IMR-90 (cell line): ENCODE measurements around the gene RARRES1. TPM values are rescaled to one million over a fixed set of nuclear protein-coding genes. Genes with fewer than 3 reads are reported as not detected.
A peak's percentile ranks its signal among the peaks of the same experiment; 100 is the strongest.

Experiments
- ATAC-seq: fragments of 200-7000 bp; cut with Tn5 transposase; 2 replicates; pipeline ENCODE4 v1.9.1; 2020; ENCODE audit warnings: low read depth, mild to moderate bottlenecking, moderate library complexity
- BruUV-seq: library from RNA; stranded (reverse); fragments of 400-500 nt; replicated peaks from 2 replicates; lab custom pipeline; 2021; lab: Mats Ljungman, UMichigan
- CTCF ChIA-PET: fragments of 300-600 bp; formaldehyde crosslinking; extraction: SDS; loops from one replicate; lab custom pipeline; 2021; ENCODE audit warnings: antibody characterized with exemption; lab: Yijun Ruan, JAX
- POLR2A ChIA-PET: fragments of 300-600 bp; sonication (Branson Sonifier 250); formaldehyde crosslinking; loops from one replicate; lab custom pipeline; 2022; ENCODE audit warnings: antibody characterized with exemption; ENCODE audit not compliant: unreplicated experiment; lab: Charles Lee
- DNase-seq: peaks from one replicate; pipeline ENCODE4 v3.0.0; 2013
- H2AFZ ChIP-seq: replicated peaks from 2 replicates; pipeline ENCODE3; 2013; ENCODE audit warnings: low read length, mild to moderate bottlenecking; ENCODE audit not compliant: poor library complexity
- H2AK5ac ChIP-seq: 2 replicates; pipeline ENCODE4 v1.6.1; 2013; ENCODE audit warnings: low read depth, low read length, inconsistent platforms
- H2AK9ac ChIP-seq: replicated peaks from 2 replicates; pipeline ENCODE3; 2013; ENCODE audit warnings: mild to moderate bottlenecking, low read depth, low read length, moderate library complexity; ENCODE audit not compliant: poor library complexity
- H2BK120ac ChIP-seq: 2 replicates; pipeline ENCODE4 v1.6.1; 2013; ENCODE audit warnings: low read depth, low read length, inconsistent platforms
- H2BK15ac ChIP-seq: 3 replicates; pipeline ENCODE4 v1.6.1; 2013; ENCODE audit warnings: low read depth, low read length, inconsistent platforms
- H2BK20ac ChIP-seq: 2 replicates; pipeline ENCODE4 v1.6.1; 2013; ENCODE audit warnings: low read depth, mild to moderate bottlenecking, inconsistent platforms, low read length, moderate library complexity
- H2BK5ac ChIP-seq: 2 replicates; pipeline ENCODE4 v1.6.1; 2013; ENCODE audit warnings: mild to moderate bottlenecking, low read depth, low read length, inconsistent platforms; ENCODE audit not compliant: poor library complexity, severe bottlenecking
- H3K14ac ChIP-seq: replicated peaks from 2 replicates; pipeline ENCODE4 v1.6.1; 2013; ENCODE audit warnings: low read depth, low read length, inconsistent platforms
- H3K18ac ChIP-seq: 2 replicates; pipeline ENCODE4 v1.6.1; 2013; ENCODE audit warnings: low read depth, low read length, control low read depth
- H3K23ac ChIP-seq: 2 replicates; pipeline ENCODE4 v1.6.1; 2013; ENCODE audit warnings: low read depth, low read length, inconsistent platforms
- H3K27ac ChIP-seq: 2 replicates; pipeline ENCODE4 v1.5.1; 2013; ENCODE audit warnings: mild to moderate bottlenecking, control low read depth, low read length; ENCODE audit not compliant: insufficient read depth
- H3K27me3 ChIP-seq: 2 replicates; pipeline ENCODE4 v1.6.1; 2013; ENCODE audit warnings: low read length; ENCODE audit not compliant: control insufficient read depth, insufficient read depth
- H3K36me3 ChIP-seq: 2 replicates; pipeline ENCODE4 v1.6.1; 2013; ENCODE audit warnings: low read length, mixed read lengths; ENCODE audit not compliant: control insufficient read depth, insufficient read depth
- H3K4ac ChIP-seq: 2 replicates; pipeline ENCODE4 v1.6.1; 2013; ENCODE audit warnings: low read depth, low read length, inconsistent platforms
- H3K4me1 ChIP-seq: 2 replicates; pipeline ENCODE4 v1.6.1; 2013; ENCODE audit warnings: low read length, mixed read lengths; ENCODE audit not compliant: control insufficient read depth, insufficient read depth
- H3K4me2 ChIP-seq: 2 replicates; pipeline ENCODE4 v1.6.1; 2013; ENCODE audit warnings: low read depth, mild to moderate bottlenecking, control low read depth, low read length, moderate library complexity
- H3K4me3 ChIP-seq: 2 replicates; pipeline ENCODE4 v1.5.1; 2013; ENCODE audit warnings: low read depth, mild to moderate bottlenecking, control low read depth, low read length, moderate library complexity; ENCODE audit not compliant: insufficient read depth
- H3K56ac ChIP-seq: 2 replicates; pipeline ENCODE4 v1.6.1; 2013; ENCODE audit warnings: low read length, inconsistent platforms; ENCODE audit not compliant: insufficient read depth; ENCODE audit errors: extremely low read depth
- H3K79me1 ChIP-seq, 2 experiments: 2 replicates each; pipeline ENCODE4 v1.6.1; 2013; ENCODE audit warnings: low read length in 2 of 2, inconsistent platforms in 1 of 2, low read depth in 1 of 2
- H3K9ac ChIP-seq: 2 replicates; pipeline ENCODE4 v1.6.1; 2013; ENCODE audit warnings: low read depth, low read length, control low read depth
- H3K9me1 ChIP-seq: 2 replicates; pipeline ENCODE4 v1.6.1; 2013; ENCODE audit warnings: low read length, inconsistent platforms; ENCODE audit not compliant: insufficient read depth
- H3K9me3 ChIP-seq: 2 replicates; pipeline ENCODE4 v1.6.1; 2013; ENCODE audit warnings: low read length; ENCODE audit not compliant: control insufficient read depth, insufficient read depth
- H4K20me1 ChIP-seq: 2 replicates; pipeline ENCODE4 v1.6.1; 2013; ENCODE audit warnings: low read length, inconsistent platforms; ENCODE audit not compliant: insufficient read depth
- H4K5ac ChIP-seq: 2 replicates; pipeline ENCODE4 v1.6.1; 2013; ENCODE audit warnings: mild to moderate bottlenecking, low read depth, low read length, control low read depth
- H4K8ac ChIP-seq, 2 experiments: 2 replicates each; pipeline ENCODE4 v1.6.1; 2013; ENCODE audit warnings: low read depth in 2 of 2, low read length in 2 of 2, control low read depth in 1 of 2, inconsistent platforms in 1 of 2
- H4K91ac ChIP-seq: 2 replicates; pipeline ENCODE4 v1.6.1; 2013; ENCODE audit warnings: low read depth, low read length, inconsistent platforms; ENCODE audit not compliant: insufficient read depth
- CEBPB ChIP-seq: IDR thresholded peaks from 2 replicates; pipeline ENCODE4 v1.6.1; 2012; ENCODE audit warnings: low read depth, low read length, improper control_type of control experiment
- RAD21 ChIP-seq: IDR thresholded peaks from 2 replicates; pipeline ENCODE4 v1.6.1; 2012; ENCODE audit warnings: low read length, improper control_type of control experiment
- WGBS, 2 experiments: methylation state at CpG; one replicate each; pipeline versions ENCODE4 v1.1.5 to v1.1.7; 2013; ENCODE audit warnings: missing lambda C conversion rate in 2 of 2; ENCODE audit not compliant: insufficient read length in 1 of 2; ENCODE audit errors: extremely low coverage in 2 of 2; 5-methylcytosine and 5-hydroxymethylcytosine counted together
- dilution Hi-C: fragments of 300-500 bp; cut with HindIII; formaldehyde crosslinking; loops from one replicate; pipeline ENCODE4 v1.14.3; 2018; ENCODE audit warnings: low sequenced_read_pairs; ENCODE audit not compliant: unreplicated experiment
- in situ Hi-C: fragments of 300-500 bp; cut with MboI; formaldehyde crosslinking; loops from 3 replicates; pipeline ENCODE4 v1.14.3; 2019; ENCODE audit warnings: low sequenced_read_pairs, inconsistent platforms, mixed read lengths
- intact Hi-C: fragments of 100-400 bp; cut with micrococcal nuclease; formaldehyde crosslinking; loops from 2 replicates; pipeline ENCODE4 v1.10.0; 2022
- polyA plus RNA-seq, 3 experiments: library from polyadenylated mRNA; depleted of rRNA; stranded (reverse); fragments of >200 nt; gene quantifications; 2 replicates each; pipeline ENCODE4 v1.2.3, GENCODE V29; 2012; ENCODE audit warnings: low replicate concordance in 1 of 3
- total RNA-seq: library from RNA; depleted of rRNA; stranded (reverse); fragments of >200 nt; gene quantifications from 2 replicates; pipeline ENCODE4 v1.2.3, GENCODE V29; 2012

Gene RARRES1
- total and polyA plus RNA-seq, 2 of the 4 experiments (the other 2 are of a cell fraction): 0.90 to 3.0 TPM

- H3K79me1 ChIP-seq: peaks cover 8 to 20% of the 10 kb centered on the region in 2 experiments; a peak in 2 of 4 replicates
- no peak overlapping the region for H2BK120ac ChIP-seq
- no peak overlapping the region for H3K56ac ChIP-seq
- H3K14ac ChIP-seq: no peak overlapping the region
- H3K9me1 ChIP-seq: no peaks in the 10 kb centered on the region; the same call in 1 of the 2 replicates
- 0 out of 2 replicates have a peak, but pooled peaks cover 1% of the 10 kb centered on the region for H3K36me3 ChIP-seq
- H2AK5ac ChIP-seq: no peak overlapping the region
- peak overlapping the region; percentile 70; the same call in 1 of the 2 replicates for H3K4me2 ChIP-seq
- no peak overlapping the region for H4K91ac ChIP-seq
- H3K27me3 ChIP-seq: no peaks in the 10 kb centered on the region
- H3K4me3 ChIP-seq: no peak overlapping the region
- DNase-seq: peak; percentile 71
- no peak overlapping the region for H3K4ac ChIP-seq
- no peak overlapping the region for H4K5ac ChIP-seq
- no peaks in the 10 kb centered on the region for H4K20me1 ChIP-seq
- no TSS peak for BruUV-seq
- no CpG with 5 or more reads among the region's 2 CpGs for WGBS, 2 experiments
- peak; percentile 73 for ATAC-seq
- H3K23ac ChIP-seq: no peak overlapping the region
- in situ Hi-C loops: no loop called here
- intact Hi-C loops: no loop called here
- CTCF ChIA-PET: interaction anchor here (0.6 to 1.4 kb wide), 2 partner anchors 13 to 73 kb away, joined by 3 to 4 read pairs; no protein-coding TSS in a partner anchor
- TF ChIP-seq CEBPB: peak; percentile 18; the same call in 1 of the 2 replicates
- no peak for TF ChIP-seq RAD21
- no peak overlapping the region for H2AFZ ChIP-seq
- no peak overlapping the region for H2AK9ac ChIP-seq
- H3K18ac ChIP-seq: peak overlapping the region; percentile 24; the same call in 1 of the 2 replicates
- H3K9me3 ChIP-seq: no peaks in the 10 kb centered on the region
- H3K27ac ChIP-seq: no peak overlapping the region
- H3K9ac ChIP-seq: no peak overlapping the region
- H4K8ac ChIP-seq: no peak overlapping the region; a peak in 1 of 4 replicates
- H3K4me1 ChIP-seq: peaks cover 7% of the 10 kb centered on the region
- POLR2A ChIA-PET: no interaction called here
- H2BK20ac ChIP-seq: no peak overlapping the region
- dilution Hi-C loops: no loop called here
- H2BK5ac ChIP-seq: peak overlapping the region; percentile 75
- no peak overlapping the region for H2BK15ac ChIP-seq
Observed at GRCh38 chr3:158696618-158697017, 35.6 kb downstream of the RARRES1 start.
